ENCODE data around the gene TUBB3.
A peak's percentile ranks its signal among the peaks of the same experiment; 100 is the strongest.
"Not testable (repeated sequence)": the region's sequence is repeated elsewhere in the genome, so short reads cannot be mapped to it uniquely, and the experiment has no call there.

The TUBB3 gene

DNA sequence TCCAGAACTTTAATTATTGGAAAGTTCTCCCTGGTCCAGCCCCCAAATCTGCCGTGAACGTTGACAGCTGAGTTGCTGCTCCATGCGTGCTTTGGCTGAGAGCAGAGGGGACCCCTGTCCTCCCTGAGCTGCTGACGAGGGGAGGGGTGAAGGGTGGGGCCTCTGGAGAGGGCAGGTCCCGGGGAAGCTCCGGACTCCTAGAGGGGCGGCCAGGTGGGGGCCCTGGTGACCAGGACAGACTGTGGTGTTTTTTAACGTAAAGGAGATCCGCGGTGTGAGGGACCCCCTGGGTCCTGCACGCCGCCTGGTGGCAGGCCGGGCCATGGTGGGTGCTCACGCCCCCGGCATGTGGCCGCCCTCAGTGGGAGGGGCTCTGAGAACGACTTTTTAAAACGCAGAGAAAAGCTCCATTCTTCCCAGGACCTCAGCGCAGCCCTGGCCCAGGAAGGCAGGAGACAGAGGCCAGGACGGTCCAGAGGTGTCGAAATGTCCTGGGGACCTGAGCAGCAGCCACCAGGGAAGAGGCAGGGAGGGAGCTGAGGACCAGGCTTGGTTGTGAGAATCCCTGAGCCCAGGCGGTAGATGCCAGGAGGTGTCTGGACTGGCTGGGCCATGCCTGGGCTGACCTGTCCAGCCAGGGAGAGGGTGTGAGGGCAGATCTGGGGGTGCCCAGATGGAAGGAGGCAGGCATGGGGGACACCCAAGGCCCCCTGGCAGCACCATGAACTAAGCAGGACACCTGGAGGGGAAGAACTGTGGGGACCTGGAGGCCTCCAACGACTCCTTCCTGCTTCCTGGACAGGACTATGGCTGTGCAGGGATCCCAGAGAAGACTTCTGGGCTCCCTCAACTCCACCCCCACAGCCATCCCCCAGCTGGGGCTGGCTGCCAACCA, 4.4 kb upstream of the TUBB3 start, which contains the start of gene MC1R:
MC1R (plus strand) TSS at position 410 of the 895 bp plus-strand sequence; CDS start at position 807, 397 bp downstream.
- no peak for DNase-seq (ENCODE audit: low read depth)

GRCh38 chr16:89919535-89920406, 3.4 kb upstream of the TUBB3 start:
- no peak for DNase-seq (ENCODE audit: low read depth)

GRCh38 chr16:89920723-89921122, 2.4 kb upstream of the TUBB3 start:
- no peak for DNase-seq (ENCODE audit: low read depth)

DNA sequence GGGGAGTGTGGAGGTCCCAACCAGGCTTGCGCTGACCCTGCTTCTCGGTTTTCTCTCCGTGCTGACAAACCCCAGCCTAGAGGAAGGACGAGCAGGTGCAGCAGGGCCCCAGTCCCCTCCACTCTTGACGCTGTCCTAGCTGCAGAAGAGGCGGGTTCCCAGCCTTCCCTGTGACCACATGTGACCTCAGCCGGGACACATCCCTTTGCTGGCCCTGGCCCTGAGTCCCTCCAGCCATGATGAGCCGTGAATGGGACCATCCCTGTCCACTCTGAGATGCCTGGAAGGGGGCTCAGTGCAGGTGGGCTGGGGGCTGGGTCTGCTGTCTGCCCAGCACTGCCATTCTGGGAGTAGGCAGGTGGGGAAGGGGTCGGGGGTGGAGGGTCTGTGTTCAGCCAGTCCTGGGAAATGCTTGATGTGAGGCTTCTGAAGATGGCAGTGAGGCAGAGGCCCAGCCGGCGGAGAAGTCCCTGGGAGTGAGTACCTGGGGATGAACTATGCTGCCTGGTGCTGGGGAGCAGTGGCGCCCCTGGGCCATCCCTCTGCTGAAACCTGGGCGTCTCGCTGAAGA, 1.9 kb upstream of the TUBB3 start:
- no peak for DNase-seq (ENCODE audit: low read depth)

- DNase-seq (ENCODE audit: low read depth), result peak; percentile 84
These were observed 1.3 kb upstream of the TUBB3 start for GRCh38 chr16:89921702-89922476.

- DNase-seq (ENCODE audit: low read depth), result peak; percentile 88
These were observed 662 bp upstream of the TUBB3 start for GRCh38 chr16:89922477-89922883.

- DNase-seq (ENCODE audit: low read depth), result no peak
These were observed 626 bp downstream of the TUBB3 start for GRCh38 chr16:89923640-89924296.

DNA sequence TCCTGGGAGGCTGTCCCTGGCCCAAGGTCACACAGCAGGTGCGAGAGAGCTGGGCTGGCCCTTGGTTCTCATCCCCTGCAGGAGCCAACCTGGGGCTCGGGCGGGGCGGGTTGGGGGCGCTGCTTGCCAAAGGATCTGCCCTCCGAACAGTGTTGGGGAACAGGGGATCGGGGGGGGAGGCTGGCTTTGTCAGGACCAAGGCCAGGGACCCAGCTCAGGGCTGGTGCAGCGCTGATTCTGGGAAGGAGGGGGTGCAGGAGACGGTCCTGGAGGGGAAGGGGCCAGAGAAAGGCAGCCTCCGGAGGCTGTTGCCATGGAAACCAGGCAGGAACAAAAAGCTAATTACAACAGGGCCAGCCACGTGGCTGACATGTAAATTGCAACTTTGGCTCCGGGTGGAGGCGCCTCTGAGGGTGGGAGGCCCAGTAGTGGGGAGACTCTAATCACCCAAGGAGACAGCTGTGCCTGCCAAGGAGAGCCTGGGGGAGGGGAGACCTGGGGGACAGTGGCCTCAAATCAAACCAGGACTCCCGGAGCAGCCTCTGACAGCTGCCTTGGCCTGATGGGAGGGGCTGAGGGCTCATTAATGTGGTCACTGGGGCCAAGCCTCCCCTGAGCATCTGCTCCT, 1.3 kb downstream of the TUBB3 start:
- DNase-seq (ENCODE audit: low read depth), result no peak

DNA sequence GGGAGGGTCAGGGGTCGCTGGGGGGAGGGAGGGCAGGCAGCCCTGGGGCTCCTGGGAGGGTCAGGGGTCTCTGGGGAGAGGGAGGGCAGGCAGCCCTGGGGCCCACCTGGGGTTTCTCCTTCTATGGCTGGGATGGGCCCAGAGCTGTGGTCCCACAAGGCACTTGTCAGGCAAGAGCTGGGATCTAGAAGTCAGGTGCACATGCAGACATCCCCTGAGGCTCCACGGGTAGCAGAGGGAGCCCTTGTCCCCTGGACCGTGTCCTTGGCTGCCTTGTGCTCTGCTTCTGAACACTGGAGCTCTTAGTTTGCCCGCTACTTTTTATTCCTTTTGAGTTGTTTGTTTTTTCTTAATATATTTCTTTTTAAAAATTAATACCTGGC, 1.8 kb downstream of the TUBB3 start:
- no peak for DNase-seq (ENCODE audit: low read depth)

- DNase-seq (ENCODE audit: low read depth), result no peak
These were observed 2.5 kb downstream of the TUBB3 start for GRCh38 chr16:89925596-89926079.

DNA sequence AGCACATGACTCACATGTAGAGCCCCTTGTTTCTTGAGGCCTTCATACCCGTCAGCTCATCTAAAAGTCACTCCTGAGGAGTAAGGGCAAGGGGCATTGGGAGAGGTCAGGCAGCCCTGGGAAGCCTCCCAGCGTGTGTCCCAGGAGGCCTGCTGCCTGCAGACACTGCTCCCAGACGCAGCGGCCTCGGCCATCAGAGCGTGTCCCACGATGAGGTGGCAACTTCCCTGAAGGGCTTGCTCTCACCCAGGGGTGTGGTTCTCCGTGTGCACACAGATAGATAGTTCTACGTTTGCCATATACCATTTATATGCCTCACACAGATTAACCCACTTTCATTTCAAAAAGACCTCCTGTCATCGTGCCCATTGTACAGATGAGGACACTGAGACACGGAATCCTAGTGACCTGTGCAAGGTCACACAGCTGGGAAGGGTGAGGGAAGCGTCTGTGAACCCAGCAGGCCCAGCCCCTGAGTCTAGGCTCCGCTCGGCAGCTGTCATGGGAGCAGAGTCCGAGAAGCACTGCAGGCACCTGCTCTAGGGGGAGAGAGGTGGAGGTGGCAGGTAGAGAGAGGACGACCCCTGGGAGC, 8.3 kb downstream of the TUBB3 start:
- no peak for DNase-seq (ENCODE audit: low read depth)

DNA sequence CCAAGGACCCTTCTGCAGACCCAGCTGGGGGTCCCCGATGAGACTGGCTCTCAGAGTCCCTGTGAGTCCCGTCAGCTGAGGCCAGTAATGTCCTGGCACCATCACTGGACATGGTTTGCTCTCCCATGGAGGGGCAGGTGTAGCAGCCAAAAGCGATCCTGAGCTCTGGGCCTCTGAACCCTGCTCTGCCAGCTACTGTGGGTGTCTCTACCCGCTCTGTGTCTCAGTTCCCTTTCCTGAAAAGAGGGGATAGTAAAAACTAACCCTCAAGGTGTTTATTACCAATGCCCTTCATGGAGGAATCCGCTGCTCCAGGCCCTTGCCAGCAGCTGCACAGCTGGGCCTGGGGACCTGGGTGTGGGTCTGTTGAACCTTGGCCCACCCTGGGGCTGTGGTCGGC, 8.8 kb downstream of the TUBB3 start:
- DNase-seq (ENCODE audit: low read depth), result no peak

- DNase-seq (ENCODE audit: low read depth), result not testable (repeated sequence)
These were observed 10.9 kb downstream of the TUBB3 start for GRCh38 chr16:89934019-89934418.

GRCh38 chr16:89934611-89935553, 11.7 kb downstream of the TUBB3 start:
- DNase-seq (ENCODE audit: low read depth), result no peak

GRCh38 chr16:89935620-89936019, 12.5 kb downstream of the TUBB3 start:
- not testable (repeated sequence) for DNase-seq (ENCODE audit: low read depth)

- no peak for DNase-seq (ENCODE audit: low read depth)
These were observed 12.9 kb downstream of the TUBB3 start for GRCh38 chr16:89936034-89936433.

- no peak for DNase-seq (ENCODE audit: low read depth)
These were observed 13.4 kb downstream of the TUBB3 start for GRCh38 chr16:89936508-89936907.

- no peak for DNase-seq (ENCODE audit: low read depth)
These were observed 13.8 kb downstream of the TUBB3 start for GRCh38 chr16:89936981-89937380.
